PC-3 (cell line): ENCODE data around the gene MOG.

Experiments used
- EZH2 ChIP-seq: fragments of 300-600 bp; sonication (generic); IDR thresholded peaks from one replicate; pipeline ENCODE4 v1.6.1; 2017; ENCODE audit warnings: antibody characterized with exemption, mild to moderate bottlenecking, low read length; ENCODE audit not compliant: unreplicated experiment
- TF ChIP-seq, protein P1 (sequence below): fragments of 300-600 bp; sonication (generic); conservative IDR thresholded peaks from 2 replicates; pipeline ENCODE4 v1.5.1; 2017; ENCODE audit warnings: antibody characterized with exemption, low read depth, mild to moderate bottlenecking, low read length

DNA sequence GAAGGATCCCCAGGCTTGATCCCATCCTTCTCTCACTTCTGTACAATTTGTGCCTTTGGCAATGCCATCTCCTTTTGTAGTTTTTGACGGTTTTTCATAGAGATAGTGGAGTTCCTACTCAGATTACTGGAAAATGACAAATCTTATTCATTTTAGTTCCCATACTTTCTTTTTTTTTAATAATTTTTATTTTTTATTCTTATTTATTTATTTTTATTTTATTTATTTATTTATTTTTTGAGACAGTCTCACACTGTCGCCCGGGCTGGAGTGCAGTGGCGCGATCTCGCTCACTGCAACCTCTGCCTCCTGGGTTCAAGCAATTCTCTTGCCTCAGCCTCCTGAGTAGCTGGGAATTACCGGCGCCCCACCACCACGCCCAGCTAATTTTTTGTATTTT, 19.6 kb upstream of the MOG start:
- TF ChIP-seq, protein P1, sequence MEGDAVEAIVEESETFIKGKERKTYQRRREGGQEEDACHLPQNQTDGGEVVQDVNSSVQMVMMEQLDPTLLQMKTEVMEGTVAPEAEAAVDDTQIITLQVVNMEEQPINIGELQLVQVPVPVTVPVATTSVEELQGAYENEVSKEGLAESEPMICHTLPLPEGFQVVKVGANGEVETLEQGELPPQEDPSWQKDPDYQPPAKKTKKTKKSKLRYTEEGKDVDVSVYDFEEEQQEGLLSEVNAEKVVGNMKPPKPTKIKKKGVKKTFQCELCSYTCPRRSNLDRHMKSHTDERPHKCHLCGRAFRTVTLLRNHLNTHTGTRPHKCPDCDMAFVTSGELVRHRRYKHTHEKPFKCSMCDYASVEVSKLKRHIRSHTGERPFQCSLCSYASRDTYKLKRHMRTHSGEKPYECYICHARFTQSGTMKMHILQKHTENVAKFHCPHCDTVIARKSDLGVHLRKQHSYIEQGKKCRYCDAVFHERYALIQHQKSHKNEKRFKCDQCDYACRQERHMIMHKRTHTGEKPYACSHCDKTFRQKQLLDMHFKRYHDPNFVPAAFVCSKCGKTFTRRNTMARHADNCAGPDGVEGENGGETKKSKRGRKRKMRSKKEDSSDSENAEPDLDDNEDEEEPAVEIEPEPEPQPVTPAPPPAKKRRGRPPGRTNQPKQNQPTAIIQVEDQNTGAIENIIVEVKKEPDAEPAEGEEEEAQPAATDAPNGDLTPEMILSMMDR = no peak
- TF ChIP-seq EZH2 = no peak
